Measurements from ENCODE around the gene SLC25A28.

The SLC25A28 gene

DNA sequence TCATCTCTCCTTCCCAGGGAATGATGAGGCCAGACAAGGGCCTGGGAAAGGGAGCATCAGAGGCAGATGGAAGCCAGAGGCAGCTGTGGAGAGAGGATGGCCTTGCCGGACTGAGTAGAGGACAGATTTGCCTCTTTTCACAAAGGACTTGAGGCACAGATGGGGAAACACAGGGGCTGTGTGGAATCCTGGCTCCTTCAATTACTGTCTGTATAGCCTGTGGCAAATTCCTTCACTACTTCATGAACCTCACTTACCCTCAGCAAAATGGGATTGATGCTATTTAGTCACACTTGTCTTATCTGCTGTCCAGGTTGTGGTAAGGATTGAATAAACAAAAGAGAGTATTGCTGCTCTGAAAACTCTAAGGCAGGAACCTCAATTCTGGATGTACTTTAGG, 40.3 kb downstream of the SLC25A28 start:
- DNase-seq, result no peak

DNA sequence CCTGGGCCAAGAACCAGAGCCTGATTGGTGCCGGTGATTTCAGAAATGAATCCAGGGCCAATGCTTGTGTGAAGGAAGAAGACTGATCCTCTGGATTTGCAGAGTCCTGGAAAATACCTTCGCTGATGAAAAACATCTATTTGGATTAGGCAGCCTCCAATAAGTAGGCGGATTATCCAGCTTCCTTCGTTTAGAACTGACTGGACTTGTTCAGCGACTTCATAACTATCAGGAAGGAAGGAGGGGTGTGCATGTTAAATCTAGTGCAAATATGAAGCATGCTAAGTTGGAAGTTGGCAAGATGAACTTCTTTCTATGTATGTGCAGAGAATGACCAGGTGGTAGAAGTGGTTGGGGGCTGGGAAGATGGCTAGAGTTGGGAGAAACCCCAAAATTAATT, 46.4 kb downstream of the SLC25A28 start:
- DNase-seq, result no peak

DNA sequence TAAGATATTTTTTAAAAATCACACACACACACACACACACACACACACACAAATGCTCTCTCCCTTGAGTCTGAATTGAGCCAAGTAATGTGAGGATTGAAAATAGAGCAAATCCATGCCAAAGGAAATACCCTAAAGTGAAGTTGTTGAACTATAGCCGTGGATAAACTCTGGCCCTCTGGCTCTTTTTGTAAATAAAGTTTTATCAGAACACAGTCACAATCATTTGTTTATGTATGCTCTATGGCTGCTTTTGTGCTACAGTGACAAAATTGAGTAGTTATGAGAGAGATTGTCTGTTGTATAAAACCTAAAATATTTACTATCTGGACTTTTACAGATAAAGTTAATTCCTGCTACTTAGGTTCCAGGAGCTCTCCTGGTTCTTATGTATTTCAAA, 48.4 kb downstream of the SLC25A28 start:
- DNase-seq, result no peak

DNA sequence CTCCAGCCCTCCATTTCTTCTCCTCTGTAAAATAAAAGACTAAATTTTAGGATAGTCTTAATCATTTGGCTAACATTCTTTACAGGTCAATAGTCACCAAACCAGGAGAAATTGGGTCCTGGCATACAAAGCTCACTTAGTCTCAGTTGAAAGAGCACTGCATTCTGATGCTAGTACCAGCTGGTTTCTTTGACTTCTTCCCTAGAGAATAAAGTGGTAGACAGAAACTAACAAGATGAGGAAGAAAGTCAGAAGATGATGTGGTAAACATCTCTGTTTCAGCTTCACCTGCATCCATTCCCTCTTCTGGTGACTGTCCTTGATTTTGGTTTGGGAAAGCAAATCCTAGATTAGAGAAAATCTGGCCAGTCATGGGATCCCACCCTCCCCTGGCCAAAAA, 50.3 kb downstream of the SLC25A28 start:
- no peak for DNase-seq

DNA sequence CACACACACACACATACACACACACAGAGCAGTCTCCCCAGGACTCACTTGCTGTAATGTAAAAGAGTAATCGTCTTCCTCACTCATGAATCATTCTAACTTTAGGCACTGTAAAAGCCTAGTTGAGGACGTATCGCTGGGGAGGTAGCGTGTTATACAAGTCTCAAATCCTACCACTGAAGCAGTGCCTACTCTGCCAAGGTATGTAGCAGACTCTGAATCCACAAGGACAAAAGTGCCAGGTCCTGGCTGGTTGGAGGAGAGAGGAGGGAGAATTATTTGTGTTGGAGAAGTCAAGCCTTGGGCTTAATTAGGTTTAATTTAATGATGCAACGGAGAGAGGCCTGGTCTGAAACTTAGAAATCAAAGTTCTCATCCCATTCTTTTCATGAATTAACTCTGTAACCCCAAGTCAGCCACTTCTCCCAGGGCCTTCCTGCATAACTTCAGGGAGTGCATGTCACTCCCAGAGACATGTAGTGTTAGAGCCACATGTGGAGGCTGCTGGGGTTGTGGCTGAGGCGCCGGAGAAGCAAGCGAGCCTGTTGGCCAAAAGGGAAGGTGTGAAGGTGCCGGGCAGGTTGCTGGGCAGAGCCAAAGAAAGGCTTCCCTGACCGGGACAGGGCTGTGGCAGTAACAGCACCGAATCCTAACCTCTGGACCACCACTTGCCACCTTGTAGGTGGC, 50.8 kb downstream of the SLC25A28 start:
- DNase-seq, result no peak

DNA sequence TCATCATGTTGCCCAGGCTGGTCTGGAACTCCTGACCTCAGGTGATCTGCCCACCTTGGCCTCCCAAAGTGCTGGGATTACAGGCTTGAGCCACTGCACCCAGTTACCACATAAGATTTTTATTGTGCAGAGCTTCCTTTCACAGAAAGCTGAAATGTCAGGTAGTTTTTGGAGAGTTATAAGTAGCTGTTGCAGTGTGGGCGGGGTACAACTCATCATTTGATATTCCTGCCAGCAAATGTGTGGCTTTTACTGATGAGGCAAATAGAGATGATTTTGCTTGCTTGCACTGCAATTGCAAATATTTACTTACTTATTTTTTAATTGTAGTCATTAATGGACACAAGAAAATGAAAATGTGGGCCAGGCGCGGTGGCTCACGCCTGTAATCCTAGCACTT, 55.1 kb downstream of the SLC25A28 start:
- no peak for DNase-seq

DNA sequence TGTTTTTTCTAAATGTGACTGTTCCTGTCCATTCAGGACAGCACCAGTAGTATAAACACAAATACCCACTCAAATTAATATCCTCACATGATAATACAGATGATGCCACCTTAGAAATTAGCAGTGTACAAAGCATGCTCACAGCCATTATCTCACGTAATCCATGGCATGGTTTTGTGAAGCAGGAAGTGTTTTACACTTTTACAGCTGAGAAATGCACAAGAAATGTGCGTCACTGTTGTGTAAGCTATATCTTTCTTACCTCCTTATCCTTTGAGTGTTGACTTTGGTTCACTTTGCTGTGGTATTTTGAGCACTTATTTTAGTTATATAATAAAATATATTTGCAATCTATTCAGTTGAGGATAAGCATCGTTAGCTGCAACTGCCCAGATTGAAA, 55.9 kb downstream of the SLC25A28 start:
- DNase-seq, result no peak

DNA sequence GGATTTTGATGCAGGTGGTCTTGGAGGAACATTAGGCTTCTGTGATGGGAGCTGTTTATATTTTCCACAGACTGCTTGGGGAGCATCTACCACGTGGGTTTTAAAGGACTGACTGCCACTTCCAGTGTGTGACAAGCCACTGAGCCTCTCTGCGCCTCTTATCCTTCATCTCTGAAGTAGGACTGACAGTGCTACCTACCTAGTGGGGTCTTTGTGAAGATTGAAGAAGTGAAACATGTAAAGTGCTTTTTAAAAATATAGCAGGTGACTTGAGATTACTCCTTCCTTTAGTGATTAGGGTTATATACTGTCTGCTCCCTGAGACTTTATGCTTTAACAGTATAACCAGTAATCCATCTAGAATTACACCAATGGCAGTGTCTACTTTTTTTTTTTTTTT, 57.6 kb downstream of the SLC25A28 start:
- no peak for DNase-seq
